HG02870 (cell line): ENCODE measurements around the gene IST1.

Source experiments
- ATAC-seq: cut with Tn5 transposase; IDR thresholded peaks from one replicate; pipeline ENCODE4 v1.9.1; 2021; ENCODE audit warnings: mild to moderate bottlenecking, moderate library complexity; ENCODE audit not compliant: unreplicated experiment

The IST1 gene

GRCh38 chr16:71961066-71962039 lies 66.0 kb downstream of the IST1 start:
- ATAC-seq, result no peak

GRCh38 chr16:71963125-71963875 lies 68.0 kb downstream of the IST1 start:
- no peak for ATAC-seq

GRCh38 chr16:71965223-71965622 lies 69.9 kb downstream of the IST1 start:
- ATAC-seq, result no peak

DNA sequence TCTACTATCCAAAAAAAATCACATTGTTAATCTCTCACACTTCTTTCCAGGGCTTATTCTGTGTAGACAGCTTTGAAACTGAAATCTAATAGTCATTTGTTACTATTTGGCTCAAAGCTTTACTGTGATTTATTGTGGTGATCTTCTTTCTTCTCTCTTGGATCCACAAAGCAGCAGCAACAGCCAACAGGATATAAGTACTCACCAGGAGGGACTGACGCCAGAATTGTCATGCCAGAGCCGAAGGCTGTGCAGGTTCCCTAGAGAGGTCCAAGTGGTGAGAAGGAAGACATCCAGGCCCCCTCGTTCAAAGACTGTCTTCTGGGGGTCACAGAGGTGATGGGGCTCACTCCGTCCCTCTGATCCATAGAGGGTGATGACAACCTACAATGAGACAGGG lies 71.6 kb downstream of the IST1 start:
- ATAC-seq, result no peak

DNA sequence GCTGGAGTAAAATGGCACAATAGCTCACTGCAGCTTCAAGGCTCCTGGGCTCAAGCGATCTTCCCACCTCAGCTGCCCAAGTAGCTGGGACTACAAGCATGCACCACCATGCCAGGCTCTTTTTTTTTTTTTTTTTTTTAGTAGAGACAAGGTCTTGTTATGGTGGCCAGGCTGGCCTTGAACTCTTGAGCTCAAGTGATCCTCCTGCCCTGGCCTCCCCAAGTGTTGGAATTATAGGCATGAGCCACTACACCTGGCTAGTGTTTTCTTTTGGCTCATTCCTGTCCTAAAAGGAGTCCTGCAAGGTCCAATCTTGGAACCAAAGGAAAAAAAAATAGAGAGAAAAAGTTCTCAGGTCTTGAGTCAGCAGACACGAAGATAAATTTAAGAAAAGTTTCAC lies 74.0 kb downstream of the IST1 start:
- no peak for ATAC-seq

GRCh38 chr16:71971571-71971970 lies 76.2 kb downstream of the IST1 start:
- ATAC-seq, result no peak

- ATAC-seq, result no peak
Measured at GRCh38 chr16:71972356-71972755, 77.0 kb downstream of the IST1 start.

GRCh38 chr16:71973001-71973400 lies 77.7 kb downstream of the IST1 start:
- ATAC-seq, result no peak

DNA sequence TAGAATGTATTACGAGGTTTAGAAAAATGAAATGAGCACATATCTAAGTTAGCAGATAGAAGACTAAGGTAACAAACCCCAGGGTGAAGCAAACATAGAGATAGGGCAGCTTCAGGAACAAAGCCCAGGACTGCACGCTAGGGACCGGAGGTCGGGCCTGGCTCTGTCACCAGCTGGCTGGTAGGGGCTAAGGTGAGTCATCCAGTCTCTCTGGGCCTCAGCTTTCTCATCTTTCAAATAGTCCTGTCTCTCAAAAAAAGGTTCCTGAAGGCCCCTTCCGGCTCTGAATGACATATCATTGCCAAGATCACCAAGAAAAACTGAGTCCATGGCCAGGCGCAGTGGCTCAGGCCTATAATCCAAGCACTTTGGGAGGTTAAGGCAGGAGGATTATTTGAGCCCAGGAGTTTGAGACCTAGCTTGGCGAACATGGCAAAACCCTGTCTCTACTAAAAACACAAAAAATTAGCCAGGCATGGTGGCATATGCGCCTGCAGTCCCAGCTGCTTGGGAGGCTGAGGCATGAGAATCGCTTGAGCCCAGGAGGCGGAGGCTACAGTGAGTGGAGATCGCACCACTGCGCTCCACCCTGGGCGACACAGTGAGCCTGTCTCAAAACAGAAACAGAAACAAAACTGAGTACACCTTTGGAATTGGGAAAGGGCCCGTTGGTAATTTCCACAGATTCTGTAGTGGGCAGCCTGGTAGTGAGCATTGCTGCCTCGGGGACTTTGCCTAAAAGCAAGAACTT lies 78.9 kb downstream of the IST1 start:
- no peak for ATAC-seq
